ENCODE results near the gene MRGPRX2.

The MRGPRX2 gene

DNA sequence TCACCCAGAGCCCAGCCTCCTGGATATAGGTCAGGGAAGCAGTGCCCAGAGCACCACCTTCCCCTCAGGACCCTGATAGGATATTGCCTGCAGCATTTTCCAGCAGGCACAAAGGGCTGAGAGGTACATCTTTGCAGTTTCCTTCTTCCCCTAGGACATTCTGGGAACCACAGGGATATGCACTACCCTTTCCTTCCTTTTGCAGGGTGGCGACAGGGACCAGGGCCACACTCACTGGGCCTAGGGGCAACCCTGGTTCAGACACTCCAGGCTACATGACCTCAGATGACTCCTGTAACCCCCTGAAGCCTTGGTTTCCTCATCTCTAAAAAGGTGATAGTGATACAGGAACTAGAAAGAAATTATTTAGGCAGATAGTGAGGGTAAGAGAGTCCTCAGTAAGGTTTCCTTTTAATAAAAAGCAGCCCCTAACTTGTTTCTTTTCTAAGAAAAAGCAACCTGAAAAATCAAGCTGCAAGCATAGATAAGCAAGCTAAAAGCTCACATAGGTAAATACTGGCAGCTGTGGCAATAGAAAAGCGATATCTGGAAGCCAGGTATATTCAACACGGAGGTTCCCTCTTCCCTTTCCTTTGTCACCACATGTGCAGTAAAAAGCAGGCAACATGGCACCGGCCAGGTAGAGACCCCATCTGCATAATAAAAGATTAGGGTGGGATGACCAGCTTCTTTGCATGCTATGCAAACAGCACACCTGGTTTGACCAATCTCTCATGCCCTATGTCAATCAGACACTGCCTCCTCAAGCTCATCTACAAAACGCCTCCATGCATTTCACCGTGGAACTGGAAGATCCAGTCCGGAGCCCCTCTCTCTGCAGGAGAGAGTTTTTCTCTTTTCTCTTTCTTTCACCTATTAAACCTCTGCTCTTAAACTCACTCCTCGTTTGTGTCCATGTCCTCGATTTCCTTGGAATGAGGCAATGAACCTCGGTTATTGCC, 13.2 kb upstream of the MRGPRX2 start:
- DNase-seq, result peak in 1 of 2 experiments; percentile 33

DNA sequence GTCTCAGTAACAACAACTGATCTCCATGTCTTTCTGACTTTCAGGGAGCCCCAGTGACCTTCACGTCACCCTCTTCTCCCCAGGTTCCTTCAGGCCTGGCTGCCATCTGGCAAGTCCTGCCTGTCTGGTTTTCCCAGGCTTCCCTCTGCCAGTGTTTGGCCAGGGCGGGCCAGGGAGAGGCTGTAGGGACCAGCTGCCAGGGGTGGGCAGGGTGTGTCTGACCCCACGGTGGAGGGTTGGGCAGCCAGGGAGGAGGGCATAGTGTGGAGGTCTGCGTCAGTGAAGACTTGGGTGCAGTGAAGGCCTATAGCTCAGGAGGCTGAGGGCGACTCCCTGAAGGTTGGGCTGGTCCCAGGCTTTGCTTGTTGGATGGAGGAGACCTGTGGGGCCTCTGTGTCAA, 11.9 kb upstream of the MRGPRX2 start:
- no peak for DNase-seq

DNA sequence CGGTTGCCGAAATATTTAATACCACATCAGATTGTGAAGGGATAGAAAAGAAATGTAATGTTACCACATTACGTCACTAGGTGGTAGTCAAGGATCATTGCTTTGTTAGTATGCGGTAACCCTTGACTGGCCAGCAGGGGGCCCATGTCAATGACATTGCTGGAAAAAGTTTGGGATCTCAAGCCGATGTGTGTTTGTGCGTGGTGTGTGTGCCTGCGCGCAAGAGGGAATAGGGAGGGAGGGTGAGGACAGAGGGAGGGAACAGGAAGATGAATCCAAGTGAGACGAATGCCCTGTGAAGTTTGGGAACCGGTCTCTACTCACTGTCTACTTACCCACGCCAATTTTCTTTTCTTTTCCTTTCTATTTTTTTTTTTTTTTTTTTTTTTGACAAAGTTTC, 10.7 kb upstream of the MRGPRX2 start:
- peak; percentile 77 to 84 for DNase-seq

- no peak for DNase-seq
Measured at GRCh38 chr11:19059833-19060232, 684 bp downstream of the MRGPRX2 start.

GRCh38 chr11:19055905-19056304, 4.6 kb downstream of the MRGPRX2 start:
- no peak for DNase-seq

- no peak for DNase-seq
Measured at GRCh38 chr11:19055016-19055415, 5.5 kb downstream of the MRGPRX2 start.

- no peak for DNase-seq
Measured at GRCh38 chr11:19053909-19054308, 6.6 kb downstream of the MRGPRX2 start.

- no peak for DNase-seq
Measured at GRCh38 chr11:19050281-19050680, 10.2 kb downstream of the MRGPRX2 start.

DNA sequence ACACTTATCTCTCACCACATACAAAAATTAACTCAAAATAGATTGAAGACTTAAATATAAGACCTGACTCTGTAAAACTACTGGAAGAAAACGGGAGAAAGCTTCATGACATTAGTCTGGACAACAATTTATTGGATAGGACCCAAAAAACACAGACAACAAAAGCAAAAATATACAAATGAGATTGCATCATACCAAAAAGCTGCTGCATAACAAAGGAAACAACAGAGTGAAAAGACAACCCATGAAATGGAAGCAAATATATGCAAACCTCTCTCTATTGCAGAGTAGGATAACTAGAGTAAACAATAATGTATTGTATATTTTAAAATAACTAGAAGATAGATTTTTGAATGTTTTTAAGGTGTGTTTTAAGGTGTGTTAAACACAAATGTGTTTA, 11.2 kb downstream of the MRGPRX2 start:
- DNase-seq, result no peak

GRCh38 chr11:19040051-19040450, 20.5 kb downstream of the MRGPRX2 start:
- DNase-seq, result no peak

DNA sequence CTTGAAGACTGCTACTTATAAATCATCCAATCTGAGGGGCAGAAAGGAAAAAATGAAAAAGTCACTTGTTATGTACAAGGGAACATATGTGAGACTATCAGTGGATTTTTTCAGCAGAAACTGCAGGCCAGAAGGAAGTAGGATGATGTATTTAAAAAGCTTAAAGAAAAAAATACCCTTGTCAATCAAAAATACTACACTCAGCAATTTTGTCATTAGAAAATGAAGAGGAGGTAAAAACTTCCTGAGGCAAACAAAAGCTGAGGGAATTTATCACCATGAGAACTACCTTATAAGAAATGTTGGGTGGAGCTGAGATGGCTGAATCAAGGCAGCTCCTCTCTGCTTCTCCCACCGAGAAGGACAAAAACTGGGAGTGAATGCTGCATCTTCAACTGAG, 21.1 kb downstream of the MRGPRX2 start:
- no peak for DNase-seq

DNA sequence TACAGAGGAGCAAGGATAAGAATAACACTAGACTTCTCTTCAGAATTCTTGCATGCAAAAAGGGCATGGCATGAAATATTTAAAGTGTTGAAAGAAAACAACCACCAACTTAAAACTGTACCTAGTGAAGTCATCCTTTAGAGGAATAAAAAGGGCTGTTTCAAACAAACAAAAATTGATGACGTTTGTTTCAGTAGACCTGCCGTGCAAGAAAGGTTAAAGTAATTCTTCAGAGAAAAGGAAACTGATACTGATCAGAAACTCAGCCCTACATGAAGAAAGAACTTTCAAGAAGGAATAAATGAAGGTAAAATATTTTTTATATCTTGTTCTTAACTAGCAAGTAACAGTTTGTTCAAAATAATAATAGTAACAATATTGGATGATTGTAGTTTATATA, 27.5 kb downstream of the MRGPRX2 start:
- DNase-seq, result no peak

GRCh38 chr11:19027829-19028595, 32.5 kb downstream of the MRGPRX2 start:
- DNase-seq, result no peak

- no peak for DNase-seq
Measured at GRCh38 chr11:19026862-19027261, 33.7 kb downstream of the MRGPRX2 start.

GRCh38 chr11:19025481-19026406, 34.8 kb downstream of the MRGPRX2 start:
- no peak for DNase-seq

DNA sequence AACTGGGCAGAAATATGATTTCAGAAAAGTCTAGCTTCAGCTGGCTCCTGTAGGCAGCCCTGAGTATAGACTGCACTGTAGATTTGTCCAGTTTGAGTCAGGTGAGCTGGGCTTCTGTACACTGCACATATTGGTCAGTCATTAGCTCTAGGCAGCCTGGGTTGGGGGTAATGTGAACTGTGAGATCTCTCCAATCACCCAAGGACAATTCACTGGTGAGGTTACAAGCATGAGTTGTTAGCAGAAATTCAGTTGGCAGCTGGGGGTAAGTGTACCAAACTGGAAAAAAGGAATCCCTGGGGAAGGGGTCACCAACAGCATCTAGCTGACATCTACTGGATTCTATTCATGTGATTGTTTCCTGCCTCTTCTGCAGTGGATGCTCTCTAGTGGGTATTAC, 39.7 kb downstream of the MRGPRX2 start:
- no peak for DNase-seq

DNA sequence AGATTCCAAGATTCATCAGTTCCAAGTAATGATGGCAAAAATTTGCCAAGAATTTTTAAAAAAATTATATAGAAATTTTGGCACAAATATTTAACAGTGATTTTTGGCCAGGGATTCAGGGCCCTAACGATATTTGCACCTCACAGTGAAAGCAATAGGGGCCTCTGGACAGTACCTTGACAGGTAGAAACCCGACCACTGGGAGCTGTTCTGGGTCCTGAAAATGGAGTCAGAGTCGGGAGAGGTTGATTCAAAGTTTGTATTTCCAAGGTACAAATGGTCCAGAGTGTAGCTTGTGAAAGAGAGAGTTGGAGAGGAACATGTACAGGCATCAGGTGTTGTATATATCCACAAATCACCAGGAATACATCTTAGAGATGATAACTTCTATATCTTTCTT, 41.6 kb downstream of the MRGPRX2 start:
- no peak for DNase-seq

- DNase-seq, result no peak
Measured at GRCh38 chr11:19013181-19013857, 47.2 kb downstream of the MRGPRX2 start.

GRCh38 chr11:19012636-19013035, 47.9 kb downstream of the MRGPRX2 start:
- DNase-seq, result no peak
